ENCODE results near the gene TAS2R10.

DNA sequence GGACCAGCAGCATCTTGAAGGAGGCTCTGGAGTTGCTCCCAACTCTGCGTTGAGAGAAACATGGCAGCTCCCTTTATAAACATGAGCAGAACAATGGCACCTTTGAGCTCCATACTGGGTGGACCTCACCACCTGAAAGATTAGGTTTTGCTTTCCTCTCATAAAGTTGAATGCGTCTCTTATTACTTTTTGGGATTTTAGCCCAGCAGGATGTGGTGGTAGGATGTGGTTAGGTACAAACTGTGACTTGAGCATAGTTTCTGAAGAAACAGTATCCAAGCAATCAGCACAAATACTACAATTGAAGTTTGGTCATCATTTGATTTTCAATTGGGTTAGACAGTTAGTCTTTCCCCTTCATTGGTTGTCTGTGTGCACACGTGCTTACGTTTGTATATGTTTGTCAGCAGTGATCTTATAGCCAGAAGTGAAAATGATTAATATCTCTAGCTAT is 23.3 kb upstream of the TAS2R10 start, which contains the start of gene PRR4:
- TF ChIP-seq CTCF (IDR thresholded peaks at IDR 0.05; ENCODE audit: low read length): no peak
- TF ChIP-seq EZH2 (IDR thresholded peaks at IDR 0.05; ENCODE audit: borderline replicate concordance, low read length): no peak

Measured in OCI-LY1 (cell line).